HG02623 (cell line): Measurements from ENCODE around the gene TMEM14C.
"Not testable (repeated sequence)": the region's sequence is repeated elsewhere in the genome, so short reads cannot be mapped to it uniquely, and the experiment has no call there.

Source experiments
- ATAC-seq: cut with Tn5 transposase; IDR thresholded peaks from one replicate; pipeline ENCODE4 v1.9.1; 2021; ENCODE audit warnings: moderate library complexity; ENCODE audit not compliant: unreplicated experiment

Gene TMEM14C

GRCh38 chr6:10720960-10721849, 1.7 kb upstream of the TMEM14C start:
- ATAC-seq, result not testable (repeated sequence)

- ATAC-seq, result no peak
Observed at GRCh38 chr6:10721850-10722569, 860 bp upstream of the TMEM14C start.

GRCh38 chr6:10722570-10722819, 375 bp upstream of the TMEM14C start:
- ATAC-seq, result no peak

- no peak for ATAC-seq
Observed at GRCh38 chr6:10723567-10723881, 654 bp downstream of the TMEM14C start.

- no peak for ATAC-seq
Observed at GRCh38 chr6:10725044-10725443, 2.2 kb downstream of the TMEM14C start.

- ATAC-seq, result no peak
Observed at GRCh38 chr6:10725716-10726115, 2.8 kb downstream of the TMEM14C start.

GRCh38 chr6:10730254-10730653, 7.4 kb downstream of the TMEM14C start:
- no peak for ATAC-seq

- ATAC-seq, result no peak
Observed at GRCh38 chr6:10733151-10733715, 10.4 kb downstream of the TMEM14C start.

GRCh38 chr6:10733863-10734262, 11.0 kb downstream of the TMEM14C start:
- no peak for ATAC-seq

- ATAC-seq, result no peak
Observed at GRCh38 chr6:10736731-10737130, 13.9 kb downstream of the TMEM14C start.

- ATAC-seq, result no peak
Observed at GRCh38 chr6:10740061-10740460, 17.2 kb downstream of the TMEM14C start.

GRCh38 chr6:10741643-10742042, 18.8 kb downstream of the TMEM14C start:
- not testable (repeated sequence) for ATAC-seq

- no peak for ATAC-seq
Observed at GRCh38 chr6:10742251-10742650, 19.4 kb downstream of the TMEM14C start.

GRCh38 chr6:10743515-10743914, 20.6 kb downstream of the TMEM14C start:
- no peak for ATAC-seq

GRCh38 chr6:10745116-10745515, 22.2 kb downstream of the TMEM14C start:
- ATAC-seq, result no peak

- ATAC-seq, result no peak
Observed at GRCh38 chr6:10746915-10747250, 24.0 kb downstream of the TMEM14C start.

GRCh38 chr6:10747251-10747972, 24.5 kb downstream of the TMEM14C start, which contains the start of gene TMEM14B:
TSS of gene TMEM14B (plus strand) at chr6:10747805. CDS start at chr6:10749246, 1,441 bp downstream.
- ATAC-seq, result peak; percentile 95

- no peak for ATAC-seq
Observed at GRCh38 chr6:10749734-10750133, 26.9 kb downstream of the TMEM14C start.

GRCh38 chr6:10750568-10750967, 27.7 kb downstream of the TMEM14C start:
- ATAC-seq, result not testable (repeated sequence)

GRCh38 chr6:10751757-10752156, 28.9 kb downstream of the TMEM14C start:
- ATAC-seq, result not testable (repeated sequence)

- ATAC-seq, result no peak
Observed at GRCh38 chr6:10756085-10756484, 33.2 kb downstream of the TMEM14C start.
